Activated T-cell treated with anti-CD3 and anti-CD28 coated beads for 1 hour (primary cell): ENCODE results near the gene ABI3BP.

Experiments used
- DNase-seq: peaks from one replicate; pipeline ENCODE4 v3.0.0-alpha.2; 2020; ENCODE audit warnings: low read depth

The ABI3BP gene

GRCh38 chr3:100941041-100941440 lies 52.2 kb downstream of the ABI3BP start:
- DNase-seq = no peak

- no peak for DNase-seq
These were observed 56.3 kb downstream of the ABI3BP start for GRCh38 chr3:100936931-100937330.

GRCh38 chr3:100932491-100932890 lies 60.7 kb downstream of the ABI3BP start:
- no peak for DNase-seq

- no peak for DNase-seq
These were observed 64.4 kb downstream of the ABI3BP start for GRCh38 chr3:100928638-100929428.

GRCh38 chr3:100927775-100928174 lies 65.4 kb downstream of the ABI3BP start:
- DNase-seq = no peak

- no peak for DNase-seq
These were observed 77.3 kb downstream of the ABI3BP start for GRCh38 chr3:100915706-100916495.

GRCh38 chr3:100913870-100914648 lies 79.2 kb downstream of the ABI3BP start:
- no peak for DNase-seq

- no peak for DNase-seq
These were observed 80.2 kb downstream of the ABI3BP start for GRCh38 chr3:100912976-100913545.

GRCh38 chr3:100912571-100912970 lies 80.7 kb downstream of the ABI3BP start:
- no peak for DNase-seq

- DNase-seq = no peak
These were observed 81.3 kb downstream of the ABI3BP start for GRCh38 chr3:100911956-100912355.

GRCh38 chr3:100910986-100911385 lies 82.2 kb downstream of the ABI3BP start:
- DNase-seq = no peak

GRCh38 chr3:100902572-100902971 lies 90.6 kb downstream of the ABI3BP start:
- no peak for DNase-seq

- no peak for DNase-seq
These were observed 92.4 kb downstream of the ABI3BP start for GRCh38 chr3:100900671-100901335.

GRCh38 chr3:100899440-100900091 lies 93.7 kb downstream of the ABI3BP start:
- DNase-seq = no peak

GRCh38 chr3:100898681-100899080 lies 94.5 kb downstream of the ABI3BP start:
- no peak for DNase-seq

- DNase-seq = no peak
These were observed 96.2 kb downstream of the ABI3BP start for GRCh38 chr3:100896994-100897393.

- DNase-seq = no peak
These were observed 99.6 kb downstream of the ABI3BP start for GRCh38 chr3:100893590-100893989.

GRCh38 chr3:100893108-100893507 lies 100.1 kb downstream of the ABI3BP start:
- DNase-seq = no peak

GRCh38 chr3:100891827-100892226 lies 101.4 kb downstream of the ABI3BP start:
- DNase-seq = no peak

GRCh38 chr3:100891033-100891432 lies 102.2 kb downstream of the ABI3BP start:
- DNase-seq = no peak

GRCh38 chr3:100888881-100889280 lies 104.3 kb downstream of the ABI3BP start:
- DNase-seq = no peak
